ENCODE measurements around the gene RBM34. TPM values are rescaled to one million over a fixed set of nuclear protein-coding genes. Genes with fewer than 3 reads are reported as not detected.

Gene RBM34
- total and polyA plus RNA-seq, 12 donors, result 41.5 to 139 (median 52.7) TPM

DNA sequence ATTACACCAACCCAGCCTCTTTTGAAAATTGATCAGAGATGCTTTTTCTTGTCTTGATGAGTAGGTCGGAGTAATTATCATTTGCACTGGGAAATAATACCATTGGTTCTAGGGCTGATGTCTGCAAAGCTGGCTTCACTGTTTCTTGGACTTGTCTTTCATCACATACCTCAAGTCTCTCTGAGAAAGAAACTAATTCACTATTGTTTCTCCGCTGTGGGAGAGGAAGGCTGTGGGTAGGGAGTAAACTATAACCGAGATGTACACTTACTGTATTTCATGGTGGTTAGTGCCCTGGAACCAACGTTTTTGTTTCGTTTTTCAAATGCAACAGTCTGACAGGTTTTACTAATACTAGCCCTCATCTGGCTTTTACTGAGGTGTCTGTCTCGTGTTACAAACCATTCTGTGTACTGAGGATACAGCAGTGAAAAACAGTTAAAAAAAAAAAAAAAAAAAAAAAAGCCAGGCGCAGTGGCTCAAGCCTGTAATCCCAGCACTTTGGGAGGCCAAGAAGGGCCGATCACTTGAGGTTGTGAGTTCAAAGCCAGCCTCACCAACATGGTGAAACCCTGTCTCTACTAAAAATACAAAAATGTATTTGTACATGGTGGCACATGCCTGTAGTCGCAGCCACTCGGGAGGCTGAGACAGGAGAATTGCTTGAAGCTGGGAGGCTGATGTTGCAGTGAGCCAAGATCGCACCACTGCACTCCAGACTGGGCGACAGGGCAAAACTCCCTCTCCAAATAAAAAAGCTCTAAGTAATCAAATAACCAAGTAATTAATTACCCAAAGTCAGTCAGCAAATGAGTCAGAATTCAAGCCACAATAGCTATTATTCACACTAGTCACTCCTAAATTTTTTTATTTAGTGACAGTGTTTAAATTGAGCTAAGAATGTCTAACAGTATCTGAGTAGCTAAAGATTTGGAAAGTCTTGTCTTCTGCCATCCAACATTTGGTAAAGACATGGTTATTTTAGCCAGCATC is 55.7 kb downstream of the RBM34 start:
- peaks cover 3 to 10% (median 6%) of the 10 kb centered on the region in 9 donors for H3K4me1 ChIP-seq
- TF ChIP-seq, protein P1, sequence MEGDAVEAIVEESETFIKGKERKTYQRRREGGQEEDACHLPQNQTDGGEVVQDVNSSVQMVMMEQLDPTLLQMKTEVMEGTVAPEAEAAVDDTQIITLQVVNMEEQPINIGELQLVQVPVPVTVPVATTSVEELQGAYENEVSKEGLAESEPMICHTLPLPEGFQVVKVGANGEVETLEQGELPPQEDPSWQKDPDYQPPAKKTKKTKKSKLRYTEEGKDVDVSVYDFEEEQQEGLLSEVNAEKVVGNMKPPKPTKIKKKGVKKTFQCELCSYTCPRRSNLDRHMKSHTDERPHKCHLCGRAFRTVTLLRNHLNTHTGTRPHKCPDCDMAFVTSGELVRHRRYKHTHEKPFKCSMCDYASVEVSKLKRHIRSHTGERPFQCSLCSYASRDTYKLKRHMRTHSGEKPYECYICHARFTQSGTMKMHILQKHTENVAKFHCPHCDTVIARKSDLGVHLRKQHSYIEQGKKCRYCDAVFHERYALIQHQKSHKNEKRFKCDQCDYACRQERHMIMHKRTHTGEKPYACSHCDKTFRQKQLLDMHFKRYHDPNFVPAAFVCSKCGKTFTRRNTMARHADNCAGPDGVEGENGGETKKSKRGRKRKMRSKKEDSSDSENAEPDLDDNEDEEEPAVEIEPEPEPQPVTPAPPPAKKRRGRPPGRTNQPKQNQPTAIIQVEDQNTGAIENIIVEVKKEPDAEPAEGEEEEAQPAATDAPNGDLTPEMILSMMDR (IDR thresholded peaks at IDR 0.05), result no peak
- WGBS, 2 donors, result 84 to 85% methylated on average over 12 of the region's 12 CpGs
- H3K4me3 ChIP-seq, result peak overlapping the region in 1 of 10 donors; percentile 14
- ATAC-seq (no peak), DNase-seq (no peak)
- no peak overlapping the region for H3K27ac ChIP-seq
- no peaks in the 10 kb centered on the region for H3K9me3 ChIP-seq
- H3K27me3 ChIP-seq, result no peaks in the 10 kb centered on the region
- H3K36me3 ChIP-seq, result peaks cover 0 to 37% (median 14%) of the 10 kb centered on the region in 9 donors
- intact Hi-C loops (cut with DNase I), result loop anchor here in 5 of 10 donors (2.0 to 10.0 kb wide), 3 partner anchors 309 to 312 kb away; no protein-coding TSS in a partner anchor

- Histone ChIP-seq H3K9me3 (no peaks in the 10 kb centered on the region), H3K27ac (no peak overlapping the region), H3K4me3 (no peak overlapping the region), H3K36me3 (peaks cover 0 to 14% (median 6%) of the 10 kb centered on the region in 9 donors), H3K4me1 (peaks cover 3 to 11% (median 6%) of the 10 kb centered on the region in 9 donors), H3K27me3 (no peaks in the 10 kb centered on the region)
- WGBS, 2 donors, result 81 to 82% methylated on average over 4 of the region's 4 CpGs
- intact Hi-C loops (cut with DNase I), result loop anchor here in 4 of 10 donors (5.0 to 10.0 kb wide), 2 partner anchors 312 to 314 kb away; no protein-coding TSS in a partner anchor
- ATAC-seq (no peak), DNase-seq (no peak)
- TF ChIP-seq, protein P1 (IDR thresholded peaks at IDR 0.05), result no peak
Measured at GRCh38 chr1:235102993-235103411, 58.0 kb downstream of the RBM34 start.

GRCh38 chr1:235102259-235102582 is 58.8 kb downstream of the RBM34 start:
- TF ChIP-seq, protein P1 (IDR thresholded peaks at IDR 0.05), result no peak
- no peaks in the 10 kb centered on the region for H3K9me3 ChIP-seq
- H3K4me3 ChIP-seq, result no peak overlapping the region
- ATAC-seq (no peak), DNase-seq (no peak)
- H3K27me3 ChIP-seq, result no peaks in the 10 kb centered on the region
- no peak overlapping the region for H3K27ac ChIP-seq
- 93 to 96% methylated on average over 3 of the region's 3 CpGs for WGBS, 2 donors
- intact Hi-C loops (cut with DNase I), result loop anchor here in 4 of 10 donors (5.0 to 10.0 kb wide), 2 partner anchors 313 to 315 kb away; no protein-coding TSS in a partner anchor
- peaks cover 0 to 6% (median 0%) of the 10 kb centered on the region in 9 donors for H3K36me3 ChIP-seq
- H3K4me1 ChIP-seq, result peaks cover 3 to 11% (median 6%) of the 10 kb centered on the region in 9 donors

DNA sequence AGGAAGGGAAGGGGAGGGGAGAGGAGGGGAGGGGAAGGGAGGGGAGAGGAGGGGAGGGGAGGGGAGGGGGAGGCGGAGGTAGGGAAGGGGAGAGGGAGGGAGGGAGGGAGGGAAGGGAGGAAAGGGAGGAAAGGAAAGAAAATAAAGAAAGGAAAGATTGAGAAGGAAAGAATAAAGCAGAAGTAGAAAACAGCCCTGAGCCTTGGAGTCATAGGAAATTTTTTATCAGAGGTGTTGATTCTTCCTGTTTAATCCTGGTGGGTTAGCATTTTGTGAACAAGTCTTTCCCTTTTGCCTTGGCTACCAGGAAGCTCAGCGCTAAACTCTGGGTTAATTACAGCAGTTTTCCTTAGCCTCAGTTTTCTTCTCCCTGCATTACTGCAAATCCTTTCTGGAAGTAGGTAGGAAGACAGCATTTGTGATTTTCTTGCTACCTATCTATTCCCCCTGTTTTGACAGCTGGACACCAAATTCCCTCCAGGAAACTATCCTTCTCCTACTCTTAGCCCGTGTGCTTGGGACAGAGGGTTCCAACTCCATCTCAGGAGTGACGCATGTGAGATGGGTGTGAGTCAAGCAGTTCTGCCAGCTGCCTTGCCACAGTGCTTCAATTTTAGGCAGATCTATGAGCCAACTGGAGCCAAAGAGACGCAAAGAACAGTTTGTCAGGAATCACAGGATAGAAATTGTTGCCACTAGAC is 59.3 kb downstream of the RBM34 start:
- ATAC-seq, result no peak
- TF ChIP-seq, protein P1 (IDR thresholded peaks at IDR 0.05), result no peak
- H3K4me3 ChIP-seq, result no peak overlapping the region
- no peak for DNase-seq
- H3K27ac ChIP-seq, result no peak overlapping the region
- intact Hi-C loops (cut with DNase I), result loop anchor here in 4 of 10 donors (5.0 to 10.0 kb wide), 2 partner anchors 313 to 316 kb away; no protein-coding TSS in a partner anchor
- H3K36me3 ChIP-seq, result peaks cover 0 to 1% (median 0%) of the 10 kb centered on the region in 9 donors
- no peaks in the 10 kb centered on the region for H3K9me3 ChIP-seq
- H3K4me1 ChIP-seq, result peaks cover 3 to 11% (median 6%) of the 10 kb centered on the region in 9 donors
- no peaks in the 10 kb centered on the region for H3K27me3 ChIP-seq
- 89 to 90% methylated on average over 4 to 5 of the region's 5 CpGs for WGBS, 2 donors

Data from heart right ventricle (tissue), 16 donors.